ENCODE measurements around the gene FOXN1.
"Not testable (repeated sequence)": the region's sequence is repeated elsewhere in the genome, so short reads cannot be mapped to it uniquely, and the experiment has no call there.

FOXN1 gene

GRCh38 chr17:28574526-28574925 is 68.4 kb downstream of the FOXN1 start:
- no peak for DNase-seq (ENCODE audit: low spot score)

- no peak for DNase-seq (ENCODE audit: low spot score)
Observed at GRCh38 chr17:28575126-28575795, 69.1 kb downstream of the FOXN1 start.

DNA sequence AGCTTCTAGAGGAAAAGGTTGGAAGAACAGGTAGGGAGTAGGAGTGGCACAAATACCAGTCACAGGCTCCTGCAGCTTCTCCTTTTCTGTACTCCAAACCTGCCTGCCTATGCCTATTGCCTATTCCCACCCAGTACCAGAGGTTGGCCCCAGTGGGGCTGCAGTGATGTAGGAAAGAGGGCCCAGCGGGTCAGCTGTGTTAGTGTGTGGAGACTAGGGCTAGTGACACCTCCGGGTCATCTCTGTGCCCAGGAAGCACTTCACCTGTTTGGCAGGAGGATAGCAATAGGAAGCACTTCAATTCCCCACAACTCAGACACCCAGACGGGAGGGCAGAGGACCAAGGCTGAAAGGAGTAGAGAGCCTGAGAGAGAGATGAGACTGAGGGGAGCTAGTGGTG is 69.9 kb downstream of the FOXN1 start:
- not testable (repeated sequence) for DNase-seq (ENCODE audit: low spot score)

GRCh38 chr17:28576758-28577465 is 70.8 kb downstream of the FOXN1 start, which contains the start of gene ALDOC:
TSS of gene ALDOC (minus strand) at chr17:28576895. CDS start at chr17:28575532, 1,363 bp downstream.
- peak; percentile 98 for DNase-seq (ENCODE audit: low spot score)

GRCh38 chr17:28577466-28577824 is 71.3 kb downstream of the FOXN1 start:
- DNase-seq (ENCODE audit: low spot score): no peak

GRCh38 chr17:28578246-28579195 is 72.4 kb downstream of the FOXN1 start:
- DNase-seq (ENCODE audit: low spot score): no peak

DNA sequence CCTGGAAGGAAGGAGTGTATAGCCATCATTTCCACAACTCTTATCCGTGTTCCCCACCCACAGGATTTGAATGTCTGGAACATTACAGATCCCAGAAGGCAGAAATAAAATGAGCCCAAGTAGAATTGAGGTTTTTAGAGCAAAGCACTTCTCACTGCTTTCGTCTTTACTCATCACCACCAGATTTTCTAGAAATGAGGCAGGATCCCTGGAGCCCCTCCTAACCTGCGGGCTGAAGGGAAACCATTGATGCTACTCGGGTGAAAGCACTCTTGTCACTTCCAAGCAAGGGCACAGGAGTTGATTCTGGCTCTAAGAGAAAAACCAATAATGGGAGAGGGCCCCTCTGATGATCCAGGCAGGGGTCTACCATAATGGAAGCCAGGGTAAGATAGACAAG is 73.4 kb downstream of the FOXN1 start:
- DNase-seq (ENCODE audit: low spot score): no peak

GRCh38 chr17:28580959-28581358 is 74.8 kb downstream of the FOXN1 start:
- no peak for DNase-seq (ENCODE audit: low spot score)

DNA sequence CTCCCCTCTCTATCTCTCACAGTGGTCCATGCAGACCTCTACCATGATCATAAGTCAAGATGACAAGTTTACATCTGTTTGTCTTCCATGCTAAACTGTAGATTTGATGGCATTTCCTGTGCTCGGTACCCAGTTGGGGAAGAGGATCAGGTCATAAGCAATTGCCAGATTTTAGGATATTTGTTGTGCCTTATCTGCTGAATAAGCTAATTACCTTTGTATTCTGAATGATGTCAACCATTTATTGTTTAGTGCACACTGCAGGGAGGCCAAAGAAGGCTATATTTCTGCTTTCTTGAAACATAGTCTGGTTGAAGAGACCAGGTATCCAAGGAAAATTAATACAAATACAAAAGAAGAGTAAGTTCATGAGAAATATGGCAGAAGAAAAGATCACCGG is 76.4 kb downstream of the FOXN1 start:
- no peak for DNase-seq (ENCODE audit: low spot score)

GRCh38 chr17:28584434-28584833 is 78.3 kb downstream of the FOXN1 start:
- no peak for DNase-seq (ENCODE audit: low spot score)

DNA sequence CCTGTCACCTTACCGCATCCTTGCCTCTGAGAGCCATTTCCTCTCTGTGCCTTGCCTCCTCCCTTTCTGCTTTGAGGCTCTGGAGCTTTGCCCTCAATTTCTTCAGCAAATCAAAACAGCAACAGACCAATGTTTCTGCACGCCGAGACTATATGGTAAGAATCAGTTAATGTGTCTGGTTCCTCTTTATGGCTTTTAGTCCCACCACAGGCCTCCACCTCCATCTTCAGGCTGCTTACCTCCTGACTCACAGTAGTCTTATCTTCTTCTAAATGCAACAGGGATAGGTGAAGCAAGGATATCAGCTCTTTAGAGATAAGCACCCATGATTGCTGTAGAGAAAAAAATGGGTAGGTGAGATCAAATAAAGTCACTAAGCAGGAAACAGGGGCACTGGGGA is 79.7 kb downstream of the FOXN1 start:
- no peak for DNase-seq (ENCODE audit: low spot score)
